Right lobe of liver (tissue), 4 donors: ENCODE measurements around the gene RASA2.

ENCODE experiments used
- CTCF ChIP-seq, 4 donors: fragments of 200-600 bp in 3 of 4; fragments of 450-650 bp in 1 of 4; IDR thresholded peaks; one replicate each; pipeline versions ENCODE4 v1.5.1 to v1.8.0; 2016 to 2022; ENCODE audit warnings: antibody characterized with exemption in 4 of 4, mild to moderate bottlenecking in 2 of 4
- POLR2A ChIP-seq: fragments of 450-650 bp; IDR thresholded peaks from one replicate; pipeline ENCODE4 v1.6.1; 2017; ENCODE audit warnings: antibody characterized with exemption, mild to moderate bottlenecking
- donor health status: DM: no; HTN: no; CAD: no.
- donor health status: DM: no; HTN: no; CAD: no.
- donor health status: DM: no; HTN: yes; CAD: no.

GRCh38 chr3:141487521-141488252, 860 bp downstream of the RASA2 start:
- TF ChIP-seq CTCF (IDR thresholded peaks at IDR 0.05) (no peak), POLR2A (peak; percentile 53)
